Skeletal muscle tissue (tissue), 4 donors: Measurements from ENCODE around the gene ERFL. TPM values are rescaled to one million over a fixed set of nuclear protein-coding genes. Genes with fewer than 3 reads are reported as not detected.
A peak's percentile ranks its signal among the peaks of the same experiment; 100 is the strongest.
"Not testable (repeated sequence)": the region's sequence is repeated elsewhere in the genome, so short reads cannot be mapped to it uniquely, and the experiment has no call there.

Experiments
- H3K27ac ChIP-seq: one replicate; pipeline ENCODE4 v1.7.0; 2013; ENCODE audit warnings: mild to moderate bottlenecking, low read depth, low read length, inconsistent platforms
- H3K27me3 ChIP-seq, 3 donors: one replicate each; pipeline ENCODE4 v1.7.0; 2013; ENCODE audit warnings: low read length in 3 of 3; ENCODE audit not compliant: control insufficient read depth in 3 of 3, insufficient read depth in 3 of 3
- H3K36me3 ChIP-seq, 3 donors: one replicate each; pipeline ENCODE4 v1.7.0; 2013; ENCODE audit warnings: low read length in 3 of 3; ENCODE audit not compliant: control insufficient read depth in 3 of 3, insufficient read depth in 3 of 3
- H3K4me1 ChIP-seq, 3 donors: one replicate each; pipeline ENCODE4 v1.7.0; 2013; ENCODE audit warnings: low read length in 3 of 3, mild to moderate bottlenecking in 3 of 3; ENCODE audit not compliant: control insufficient read depth in 3 of 3, insufficient read depth in 3 of 3
- H3K4me3 ChIP-seq, 3 donors: one replicate each; pipeline ENCODE4 v1.7.0; 2013; ENCODE audit warnings: low read length in 3 of 3
- H3K9ac ChIP-seq, 3 donors: one replicate each; pipeline ENCODE4 v1.7.0; 2013; ENCODE audit warnings: low read length in 3 of 3, mild to moderate bottlenecking in 3 of 3, moderate library complexity in 2 of 3, low read depth in 1 of 3
- H3K9me3 ChIP-seq, 3 donors: one replicate each; pipeline ENCODE4 v1.7.0; 2013; ENCODE audit warnings: low read length in 3 of 3; ENCODE audit not compliant: control insufficient read depth in 3 of 3
- total RNA-seq: library from RNA; depleted of rRNA; stranded (reverse); fragments of >200 nt; gene quantifications from one replicate; pipeline ENCODE4 v1.2.3, GENCODE V29; 2014
- donor health status: Osteomylitis.

The ERFL gene
- total RNA-seq, 1 donor from 2014 or later, result not detected

DNA sequence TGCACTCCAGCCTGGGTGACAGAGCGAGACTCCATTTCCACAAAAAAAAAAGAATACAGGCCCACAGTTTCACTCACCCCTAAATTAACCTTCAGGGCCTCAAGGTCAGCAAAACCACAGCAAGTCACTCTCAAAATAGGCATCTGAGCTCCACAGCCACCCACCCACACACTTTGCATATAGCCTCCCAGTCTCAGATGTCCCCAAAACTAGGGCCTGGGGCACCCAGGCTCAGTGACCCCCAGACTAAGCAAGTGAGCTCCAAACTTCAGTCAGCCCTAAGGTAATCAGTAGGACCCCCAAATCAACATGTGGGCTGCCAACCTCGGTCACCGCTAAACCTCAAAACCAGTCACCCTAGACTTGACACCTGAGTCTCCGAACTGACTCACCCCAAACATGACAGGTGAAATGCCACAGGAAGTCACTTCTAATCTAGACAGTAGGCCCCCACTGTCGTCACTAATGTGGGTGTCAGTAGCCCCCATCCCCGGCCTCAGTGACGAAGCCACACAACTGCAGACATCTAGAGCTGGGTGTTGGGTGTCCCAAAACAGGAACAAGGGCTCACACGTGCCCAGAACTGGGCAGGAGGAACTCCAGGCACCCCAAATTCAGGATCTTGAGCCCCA, 17.0 kb upstream of the ERFL start:
- Histone ChIP-seq H3K27me3 (peaks cover 15 to 23% (median 19%) of the 10 kb centered on the region in 3 donors), H3K9me3 (no peaks in the 10 kb centered on the region)

DNA sequence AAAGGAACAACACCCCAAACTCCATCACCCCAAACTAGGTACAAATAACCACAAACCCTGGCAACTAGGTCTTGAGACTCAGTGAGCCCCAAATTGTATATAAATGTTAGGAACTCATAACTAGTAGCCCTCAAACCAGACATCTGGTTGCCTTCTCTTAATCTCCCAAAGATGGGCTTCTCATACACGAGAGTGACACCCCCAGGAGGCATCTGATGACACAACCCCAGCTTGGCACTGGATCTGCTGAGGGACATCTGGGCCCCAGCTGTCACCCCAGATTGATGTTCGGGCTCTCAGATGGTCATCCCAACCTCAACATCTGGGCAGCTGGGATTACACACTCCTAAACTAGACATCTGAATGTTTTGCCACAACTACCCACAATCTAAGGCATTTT, 16.1 kb upstream of the ERFL start:
- Histone ChIP-seq H3K9ac (no peak overlapping the region), H3K36me3 (no peaks in the 10 kb centered on the region), H3K9me3 (no peaks in the 10 kb centered on the region), H3K27me3 (peaks cover 20 to 23% (median 23%) of the 10 kb centered on the region in 3 donors), H3K4me3 (no peak overlapping the region), H3K4me1 (peaks cover 0 to 7% (median 3%) of the 10 kb centered on the region in 3 donors), H3K27ac (no peak overlapping the region)

More for the DNA sequence above, 17.0 kb upstream of the ERFL start:
- Histone ChIP-seq H3K27ac (no peak overlapping the region), H3K4me1 (peaks cover 0 to 7% (median 3%) of the 10 kb centered on the region in 3 donors), H3K4me3 (no peak overlapping the region), H3K36me3 (no peaks in the 10 kb centered on the region), H3K9ac (no peak overlapping the region)

DNA sequence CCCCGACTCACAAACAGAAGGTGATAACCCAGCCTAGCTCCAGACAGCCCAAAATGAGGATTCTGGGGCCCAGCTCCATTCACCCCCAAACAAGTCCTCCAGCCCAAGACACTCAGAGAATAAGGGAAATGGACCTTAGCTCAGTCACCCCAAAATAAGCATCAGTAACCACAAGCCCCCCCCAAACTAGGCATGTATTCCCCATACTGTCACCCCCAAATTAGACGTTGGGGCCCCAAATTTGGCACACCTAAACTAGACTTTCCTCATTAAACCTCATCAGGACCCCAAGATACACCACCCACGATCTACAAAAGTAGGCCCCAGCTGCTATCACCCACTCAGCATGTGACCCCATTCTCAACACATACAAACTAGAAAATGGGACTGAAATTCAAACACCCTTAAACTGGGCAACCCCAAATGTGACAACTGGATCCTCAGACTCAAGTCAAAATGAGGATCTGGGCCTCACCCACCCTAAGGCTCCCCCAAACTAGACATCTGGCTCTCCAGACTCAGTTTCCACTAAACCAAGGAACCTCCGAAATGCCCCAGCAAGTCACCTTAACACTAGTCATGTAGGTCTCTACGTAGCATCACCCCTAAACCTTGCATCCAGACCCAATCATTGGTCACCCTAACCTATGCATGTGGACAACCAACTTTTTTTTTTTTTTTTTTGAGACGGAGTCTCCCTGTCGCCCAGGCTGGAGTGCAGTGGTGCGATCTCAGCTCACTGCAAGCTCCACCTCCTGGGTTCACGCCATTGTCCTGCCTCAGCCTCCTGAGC, 13.4 kb upstream of the ERFL start:
- Histone ChIP-seq H3K9ac (no peak overlapping the region), H3K4me1 (peaks cover 0 to 7% (median 3%) of the 10 kb centered on the region in 3 donors), H3K9me3 (no peaks in the 10 kb centered on the region), H3K36me3 (no peaks in the 10 kb centered on the region), H3K27me3 (peaks cover 21 to 36% (median 35%) of the 10 kb centered on the region in 3 donors), H3K27ac (no peak overlapping the region), H3K4me3 (no peak overlapping the region)

DNA sequence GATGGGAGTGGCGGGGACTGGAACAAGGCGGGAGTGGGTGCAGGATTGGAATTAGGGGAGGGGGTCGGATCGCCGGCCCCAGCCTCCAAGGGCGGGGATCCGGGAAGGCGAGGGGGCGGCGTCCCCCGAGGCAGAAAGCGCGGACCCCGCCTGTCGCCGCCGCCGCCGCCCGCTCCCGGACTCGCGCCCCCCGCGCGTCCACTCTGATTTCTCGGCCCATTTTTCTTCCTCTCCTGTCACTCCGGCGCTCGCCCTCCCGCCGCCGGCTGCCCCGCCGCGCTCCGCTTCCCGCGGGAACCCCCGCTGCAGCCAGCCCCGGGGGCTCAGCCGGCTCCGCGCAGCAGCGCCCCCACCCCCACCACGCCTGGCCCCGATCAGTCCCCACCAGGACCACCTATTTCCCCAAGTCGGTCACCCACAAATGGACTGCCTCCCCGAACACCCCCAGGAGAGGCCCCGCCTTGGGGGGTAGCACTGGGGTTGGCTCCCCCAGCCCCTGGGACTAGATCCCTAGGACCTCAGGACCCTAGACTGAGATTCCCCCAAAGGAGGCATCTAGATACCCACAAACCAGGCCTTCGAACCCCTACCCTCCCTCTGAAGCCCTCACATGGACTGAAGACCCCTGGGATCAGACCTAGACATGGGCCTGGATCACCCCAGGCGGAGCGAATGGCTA, 12.6 kb upstream of the ERFL start:
- Histone ChIP-seq H3K4me1 (peaks cover 0 to 7% (median 3%) of the 10 kb centered on the region in 3 donors), H3K4me3 (peak overlapping the region; percentile 31 to 54 (median 52)), H3K27me3 (peaks cover 28 to 43% (median 42%) of the 10 kb centered on the region in 3 donors), H3K27ac (no peak overlapping the region), H3K36me3 (no peaks in the 10 kb centered on the region), H3K9ac (peak overlapping the region in 1 of 3 donors; percentile 8), H3K9me3 (no peaks in the 10 kb centered on the region)

DNA sequence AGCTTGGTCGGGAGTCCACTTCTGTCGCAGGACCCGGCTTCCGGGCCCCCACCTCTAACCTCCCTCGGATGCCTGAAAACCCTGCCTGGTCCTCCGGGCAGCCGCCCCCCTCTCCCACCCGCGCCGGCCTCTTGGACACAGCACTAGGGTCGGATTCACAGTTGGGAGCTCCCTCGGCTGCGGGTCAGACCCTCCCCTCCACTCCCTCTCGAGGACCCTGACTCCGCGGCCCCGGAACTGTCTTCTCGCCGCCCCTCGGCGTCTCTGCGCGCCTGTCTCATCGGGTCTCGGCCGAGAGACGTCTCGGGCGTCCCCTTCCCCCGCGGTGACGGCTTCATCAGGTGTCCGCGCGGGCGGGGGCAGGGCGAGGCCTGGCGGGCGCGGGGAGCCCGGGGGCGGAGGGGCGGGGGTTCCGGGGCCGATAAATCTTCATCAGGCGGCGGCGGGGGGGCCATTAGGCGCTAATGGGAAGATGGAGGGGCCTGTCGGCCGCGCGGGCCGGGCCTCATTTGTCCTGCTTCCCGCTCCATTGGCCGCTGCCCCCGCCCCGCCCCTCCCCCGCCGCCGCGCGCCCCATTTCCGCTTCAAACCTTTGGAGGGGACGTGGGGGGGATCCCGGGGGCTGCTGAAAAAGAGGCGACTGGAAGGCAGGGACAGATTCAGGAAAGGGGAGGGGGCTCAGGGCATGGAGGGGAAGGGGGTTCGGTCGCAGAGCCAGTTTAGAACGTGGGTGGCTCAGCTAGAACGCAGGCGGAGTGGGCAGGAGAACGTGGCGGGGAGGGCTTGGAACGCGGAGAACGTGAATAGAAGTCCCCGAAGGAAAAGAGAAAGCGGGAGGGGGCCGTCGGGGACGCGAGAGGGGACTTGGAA, 11.8 kb upstream of the ERFL start:
- no peaks in the 10 kb centered on the region for H3K36me3 ChIP-seq
- no peak overlapping the region for H3K27ac ChIP-seq
- H3K9ac ChIP-seq, result no peak overlapping the region
- peaks cover 33 to 48% (median 47%) of the 10 kb centered on the region in 3 donors for H3K27me3 ChIP-seq
- H3K9me3 ChIP-seq, result no peaks in the 10 kb centered on the region
- H3K4me1 ChIP-seq, result peaks cover 0 to 7% (median 3%) of the 10 kb centered on the region in 3 donors
- H3K4me3 ChIP-seq, result peak overlapping the region; percentile 31 to 54 (median 52)

DNA sequence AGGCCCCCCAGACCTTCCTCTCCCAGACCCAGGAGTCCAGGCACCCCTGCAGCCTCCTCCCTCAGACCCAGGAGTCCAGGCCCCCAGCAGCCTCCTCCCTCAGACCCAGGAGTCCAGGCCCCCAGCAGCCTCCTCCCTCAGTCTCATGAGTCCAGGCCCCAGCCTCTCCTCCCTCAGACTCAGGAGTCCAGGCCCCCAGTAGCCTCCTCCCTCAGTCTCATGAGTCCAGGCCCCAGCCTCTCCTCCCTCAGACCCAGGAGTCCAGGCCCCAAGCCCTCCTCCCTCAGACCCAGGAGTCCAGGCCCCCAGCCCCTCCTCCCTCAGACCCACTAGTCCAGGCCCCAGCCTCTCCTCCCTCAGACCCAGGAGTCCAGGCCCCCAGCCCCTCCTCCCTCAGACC, 11.0 kb upstream of the ERFL start:
- not testable (repeated sequence) for H3K27ac ChIP-seq, H3K9me3 ChIP-seq, H3K9ac ChIP-seq, H3K36me3 ChIP-seq, H3K4me1 ChIP-seq, H3K4me3 ChIP-seq
- peaks cover 40 to 56% (median 55%) of the 10 kb centered on the region in 3 donors for H3K27me3 ChIP-seq

DNA sequence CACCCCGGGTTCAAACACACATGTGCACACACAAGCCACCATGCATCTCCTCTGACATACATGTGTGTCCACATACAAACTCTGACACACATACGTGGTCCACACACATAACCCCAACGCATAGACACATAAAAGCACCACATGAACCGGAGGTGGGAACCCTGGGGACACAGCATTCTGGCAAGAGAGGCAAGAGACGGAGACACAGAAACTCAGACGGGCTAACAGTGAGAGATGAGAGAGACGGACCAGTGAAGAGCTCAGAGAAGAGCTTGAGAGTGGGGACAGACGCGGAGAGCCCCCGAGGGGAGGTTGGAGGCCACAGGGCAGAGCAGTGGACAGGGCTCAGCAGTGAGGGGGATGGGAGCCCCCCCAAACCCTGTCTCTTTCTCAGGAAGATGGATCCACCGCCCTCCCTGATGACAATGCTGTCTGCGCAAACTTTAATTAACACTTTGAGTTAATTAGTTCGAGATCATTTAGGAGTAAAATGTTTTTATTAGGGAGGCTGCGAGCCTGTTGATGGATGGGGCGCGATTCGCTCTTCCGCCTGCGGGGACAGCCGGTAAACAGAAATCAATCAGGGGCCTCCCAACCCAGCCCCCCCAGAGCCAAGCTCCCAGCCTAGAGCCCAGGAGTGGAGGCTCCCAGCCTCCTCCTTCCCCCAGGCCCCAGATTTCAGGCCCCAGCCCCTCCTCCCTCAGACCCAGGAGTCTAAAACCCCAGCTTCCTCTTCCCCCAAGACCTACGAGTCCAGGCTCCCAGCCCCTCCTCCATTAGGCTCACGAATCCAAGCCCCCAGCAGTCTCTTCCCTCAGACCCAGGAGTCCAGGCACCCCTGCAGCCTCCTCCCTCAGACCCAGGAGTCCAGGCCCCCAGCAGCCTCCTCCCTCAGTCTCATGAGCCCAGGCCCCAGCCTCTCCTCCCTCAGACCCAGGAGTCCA, 9.5 kb upstream of the ERFL start:
- Histone ChIP-seq H3K4me3 (no peak overlapping the region), H3K9me3 (no peaks in the 10 kb centered on the region), H3K36me3 (no peaks in the 10 kb centered on the region), H3K27ac (no peak overlapping the region), H3K9ac (no peak overlapping the region), H3K27me3 (peaks cover 52 to 66% (median 60%) of the 10 kb centered on the region in 3 donors), H3K4me1 (peaks cover 0 to 7% (median 3%) of the 10 kb centered on the region in 3 donors)

DNA sequence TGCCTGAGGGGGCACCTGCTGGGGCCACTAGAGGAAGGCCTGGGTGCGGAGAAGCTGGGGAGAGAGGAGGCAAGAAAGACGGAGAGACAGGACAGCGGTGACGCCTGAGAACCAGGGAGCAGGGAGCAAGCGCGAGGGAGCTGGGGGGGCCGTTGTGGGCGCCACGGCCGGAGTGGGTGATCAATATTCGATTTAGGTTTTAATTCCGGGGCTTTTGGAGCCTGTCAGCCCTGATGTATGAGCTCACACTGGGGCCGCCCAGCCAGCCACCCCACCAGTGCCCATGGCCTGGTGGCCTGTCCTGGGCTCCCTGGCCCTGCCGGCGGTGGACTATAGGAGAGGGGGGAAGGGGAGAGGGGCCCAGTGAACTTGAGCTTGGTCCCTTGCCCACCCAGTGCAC, 8.7 kb upstream of the ERFL start:
- peaks cover 0 to 7% (median 3%) of the 10 kb centered on the region in 3 donors for H3K4me1 ChIP-seq
- H3K4me3 ChIP-seq, result no peak overlapping the region
- H3K36me3 ChIP-seq, result no peaks in the 10 kb centered on the region
- H3K27ac ChIP-seq, result no peak overlapping the region
- no peaks in the 10 kb centered on the region for H3K9me3 ChIP-seq
- peaks cover 60 to 71% (median 65%) of the 10 kb centered on the region in 3 donors for H3K27me3 ChIP-seq
- H3K9ac ChIP-seq, result no peak overlapping the region
